CD4-positive, alpha-beta T cell treated with Interleukin-4 for 1 hour (primary cell): ENCODE data around the gene PKD2L1.

Experiments used
- DNase-seq, 2 donors: peaks; one replicate each; pipeline ENCODE4 v3.0.0-alpha.2; 2020 to 2022

Gene PKD2L1

DNA sequence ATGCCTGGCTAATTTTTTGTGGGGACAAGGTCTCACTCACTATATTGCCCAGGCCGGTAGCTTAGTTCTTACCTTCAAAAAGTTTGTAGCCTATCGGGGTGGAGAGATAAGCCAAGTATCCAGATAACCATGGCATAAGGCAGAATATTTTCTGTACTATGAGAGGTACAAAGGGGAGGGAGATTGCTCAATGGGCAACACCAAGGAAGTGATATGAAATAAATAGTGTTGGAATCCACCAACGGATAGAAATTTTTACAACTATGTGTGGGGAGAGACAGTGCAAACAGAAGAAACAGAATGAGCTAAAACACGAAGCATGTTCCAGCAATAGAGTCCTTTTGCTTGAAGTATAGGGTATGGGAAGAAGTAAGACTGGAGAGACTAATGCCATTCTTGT, 25.1 kb upstream of the PKD2L1 start:
- no peak for DNase-seq

DNA sequence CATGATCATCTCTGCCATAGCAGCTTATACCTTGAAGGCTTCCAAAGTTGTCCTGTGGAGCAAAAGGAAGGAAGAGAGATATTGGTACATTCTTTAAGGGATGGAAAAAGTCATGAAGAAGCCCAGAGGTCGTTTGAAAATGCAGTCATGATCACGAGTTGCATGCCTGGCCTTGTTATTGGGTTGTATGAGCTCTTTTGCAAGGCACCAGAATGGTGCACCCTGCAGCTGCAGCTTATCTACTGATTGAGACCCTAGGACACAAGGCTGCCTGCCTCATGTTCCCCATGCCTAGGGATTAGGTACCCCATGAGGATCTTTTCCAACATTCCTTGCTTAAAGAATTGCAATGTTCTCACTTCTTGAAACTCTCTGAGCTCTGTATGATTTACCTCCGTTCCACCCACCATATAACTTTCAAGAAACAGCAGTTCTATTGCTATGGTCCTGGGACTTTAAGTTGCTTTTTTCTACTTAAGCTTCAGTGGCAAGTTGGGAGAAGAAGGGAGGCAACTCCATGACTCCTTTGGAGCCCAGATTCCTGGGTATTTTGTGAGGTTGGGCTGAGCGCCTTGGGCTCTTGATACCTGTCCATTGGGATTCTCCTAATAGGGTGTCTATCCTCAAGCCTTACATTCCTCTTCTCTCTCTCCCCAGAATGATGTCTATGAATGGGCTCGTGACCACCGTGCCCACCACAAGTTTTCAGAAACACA, 23.9 kb upstream of the PKD2L1 start:
- DNase-seq: no peak

DNA sequence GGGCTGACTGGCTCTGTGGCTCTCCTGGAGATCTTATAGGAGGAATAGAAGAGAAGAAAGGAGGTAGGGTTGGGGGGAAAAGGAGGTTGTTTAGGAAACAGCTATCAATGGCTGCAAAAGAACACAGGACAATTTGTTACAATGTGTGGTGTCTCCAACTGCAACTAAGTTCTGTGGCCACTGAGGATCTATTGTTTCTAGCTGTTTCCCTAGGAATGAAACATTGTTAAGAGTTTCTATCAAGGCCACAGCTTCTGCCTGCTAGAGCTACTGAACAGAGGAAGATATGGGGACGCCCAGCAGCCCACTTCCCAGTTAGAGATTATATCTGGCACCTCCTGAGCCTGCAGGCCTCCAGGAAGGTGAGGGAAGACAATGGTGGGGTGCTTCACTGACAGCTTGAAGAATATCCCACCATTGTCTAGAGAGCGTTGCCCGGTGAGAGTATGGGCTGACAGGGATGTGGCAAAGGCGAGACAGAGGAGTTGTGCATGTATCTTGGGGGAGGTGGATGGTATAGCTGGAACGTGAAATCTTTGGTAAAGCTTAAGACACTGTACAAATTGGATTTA, 21.0 kb upstream of the PKD2L1 start:
- no peak for DNase-seq

DNA sequence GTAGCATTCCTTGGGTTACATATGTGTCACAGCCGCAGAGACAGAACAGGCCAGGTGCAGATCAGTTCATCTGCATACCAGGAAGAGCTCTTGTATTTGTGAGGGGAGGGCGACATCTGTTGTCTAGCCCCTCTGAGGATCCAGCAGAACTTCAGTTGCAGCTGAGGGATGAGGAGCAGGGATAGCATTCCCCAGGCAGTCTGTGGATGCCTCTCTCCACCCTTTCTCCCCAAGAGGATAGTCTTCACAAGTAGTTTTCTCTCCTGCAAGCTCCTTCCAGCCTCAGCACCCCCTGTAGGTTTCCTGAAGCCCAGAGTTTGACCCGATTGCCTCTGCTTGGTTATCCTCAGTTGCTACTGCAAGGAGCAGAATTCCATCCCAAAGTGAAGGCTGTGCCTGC, 19.6 kb upstream of the PKD2L1 start:
- DNase-seq: no peak

DNA sequence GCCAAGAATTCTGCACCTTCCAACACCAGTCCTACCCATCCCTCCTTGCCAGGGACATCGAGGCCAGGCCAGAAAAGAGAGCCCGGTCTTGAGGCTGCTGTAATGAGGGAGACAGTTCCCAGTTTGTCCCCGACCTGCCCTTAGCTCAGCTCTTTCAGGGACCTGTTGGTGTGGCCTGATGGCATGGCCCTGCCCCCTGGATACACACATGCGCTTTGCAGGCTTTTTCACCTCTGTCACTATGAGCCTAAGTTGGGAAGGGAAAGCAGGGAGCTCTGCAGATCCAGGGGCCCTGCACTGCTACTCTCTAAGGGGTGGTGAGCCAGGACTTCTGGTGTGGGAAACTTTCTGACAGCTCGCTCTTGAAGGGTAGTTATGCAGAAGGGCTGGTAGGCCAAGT, 19.1 kb upstream of the PKD2L1 start:
- DNase-seq: no peak

DNA sequence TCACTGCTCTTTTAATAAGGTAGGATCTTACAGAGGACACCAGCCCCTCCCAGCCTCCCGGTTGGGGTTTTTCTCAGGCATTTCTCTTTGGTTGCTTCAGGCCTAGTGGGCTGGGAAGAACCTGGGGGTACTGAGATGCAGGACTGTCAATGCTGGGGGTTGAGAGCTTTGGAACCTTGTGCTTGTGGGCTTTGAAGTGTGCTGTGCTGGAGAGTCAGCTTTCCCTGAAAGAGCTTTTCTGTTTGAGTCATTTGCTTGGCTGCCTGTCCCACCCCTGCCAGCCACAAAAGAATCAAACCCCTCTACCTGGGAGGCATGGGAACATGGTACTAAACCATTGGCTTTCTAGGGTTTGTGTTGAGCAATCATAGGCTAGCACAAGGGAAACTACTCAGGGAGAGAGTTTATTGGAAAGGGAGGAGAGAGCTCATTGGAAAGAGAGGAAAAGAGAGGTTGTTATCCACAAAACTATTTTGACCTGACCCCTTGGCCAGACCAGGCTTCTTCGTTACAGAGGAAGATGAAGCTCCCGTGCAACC, 18.4 kb upstream of the PKD2L1 start:
- DNase-seq: no peak

DNA sequence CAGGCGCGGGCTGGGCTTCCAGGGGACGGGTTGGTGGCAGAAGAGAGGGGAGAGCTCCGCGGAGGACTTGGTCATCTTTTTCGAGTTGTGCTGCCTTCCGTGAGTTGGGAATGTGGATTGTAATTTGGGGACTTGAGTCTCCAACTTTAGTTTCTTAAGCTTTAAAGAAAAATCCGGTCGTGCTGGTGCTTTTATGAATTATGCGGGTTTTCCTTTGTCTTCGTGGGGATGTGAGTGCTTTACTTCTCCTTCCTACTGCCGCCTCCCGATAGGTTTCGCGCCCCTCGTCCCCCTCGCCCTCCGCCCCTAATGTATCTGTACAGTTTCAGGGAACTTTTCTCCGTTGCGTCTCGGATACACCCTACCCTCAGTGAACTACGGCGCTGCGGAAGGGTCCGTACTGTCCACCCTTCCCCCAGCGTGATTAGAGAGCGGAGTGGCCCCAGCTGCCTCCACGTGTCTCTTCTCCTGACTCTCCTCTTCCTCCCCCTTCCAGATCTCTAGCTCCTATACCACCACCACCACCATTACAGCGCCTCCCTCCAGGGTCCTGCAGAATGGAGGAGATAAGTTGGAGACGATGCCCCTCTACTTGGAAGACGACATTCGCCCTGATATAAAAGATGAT, 17.7 kb upstream of the PKD2L1 start:
- no peak for DNase-seq

DNA sequence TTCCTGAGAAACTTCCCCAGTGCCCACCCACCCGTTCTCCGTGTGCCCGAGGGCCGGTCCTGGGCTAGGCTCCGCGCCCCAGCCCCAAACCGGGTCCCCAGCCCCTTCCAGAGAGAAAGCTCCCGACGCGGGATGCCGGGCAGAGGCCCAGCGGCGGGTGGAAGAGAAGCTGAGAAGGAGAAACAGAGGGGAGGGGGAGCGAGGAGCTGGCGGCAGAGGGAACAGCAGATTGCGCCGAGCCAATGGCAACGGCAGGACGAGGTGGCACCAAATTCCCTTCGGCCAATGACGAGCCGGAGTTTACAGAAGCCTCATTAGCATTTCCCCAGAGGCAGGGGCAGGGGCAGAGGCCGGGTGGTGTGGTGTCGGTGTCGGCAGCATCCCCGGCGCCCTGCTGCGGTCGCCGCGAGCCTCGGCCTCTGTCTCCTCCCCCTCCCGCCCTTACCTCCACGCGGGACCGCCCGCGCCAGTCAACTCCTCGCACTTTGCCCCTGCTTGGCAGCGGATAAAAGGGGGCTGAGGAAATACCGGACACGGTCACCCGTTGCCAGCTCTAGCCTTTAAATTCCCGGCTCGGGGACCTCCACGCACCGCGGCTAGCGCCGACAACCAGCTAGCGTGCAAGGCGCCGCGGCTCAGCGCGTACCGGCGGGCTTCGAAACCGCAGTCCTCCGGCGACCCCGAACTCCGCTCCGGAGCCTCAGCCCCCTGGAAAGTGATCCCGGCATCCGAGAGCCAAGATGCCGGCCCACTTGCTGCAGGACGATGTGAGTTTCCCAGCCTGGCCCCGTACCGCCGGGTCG, 16.9 kb upstream of the PKD2L1 start, which contains the start of gene SCD:
SCD (plus strand) TSS at position 469 of the 803 bp plus-strand sequence; CDS start at position 741, 272 bp downstream.
- peak; percentile 85 to 88 for DNase-seq

DNA sequence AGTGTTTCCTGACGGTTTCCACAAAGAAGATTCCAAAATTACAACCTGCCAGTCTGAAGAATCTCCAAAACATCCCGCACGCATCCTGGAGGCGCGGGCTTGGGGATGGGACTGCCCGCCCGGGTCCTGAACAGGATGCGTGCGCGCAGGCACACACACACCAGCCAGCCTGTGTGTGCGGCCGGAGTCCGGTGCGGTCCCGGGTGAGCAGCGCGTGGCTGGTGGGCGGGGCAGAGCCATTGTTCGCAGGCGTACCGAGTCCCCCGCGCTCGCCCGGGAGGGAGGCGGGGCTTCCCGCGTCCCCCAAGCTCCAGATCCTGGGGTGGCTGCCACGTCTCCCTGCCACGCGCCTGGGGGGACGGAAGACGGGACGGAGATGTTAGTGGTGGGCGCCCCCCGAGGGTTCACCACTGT, 16.3 kb upstream of the PKD2L1 start:
- peak; percentile 49 to 70 for DNase-seq

DNA sequence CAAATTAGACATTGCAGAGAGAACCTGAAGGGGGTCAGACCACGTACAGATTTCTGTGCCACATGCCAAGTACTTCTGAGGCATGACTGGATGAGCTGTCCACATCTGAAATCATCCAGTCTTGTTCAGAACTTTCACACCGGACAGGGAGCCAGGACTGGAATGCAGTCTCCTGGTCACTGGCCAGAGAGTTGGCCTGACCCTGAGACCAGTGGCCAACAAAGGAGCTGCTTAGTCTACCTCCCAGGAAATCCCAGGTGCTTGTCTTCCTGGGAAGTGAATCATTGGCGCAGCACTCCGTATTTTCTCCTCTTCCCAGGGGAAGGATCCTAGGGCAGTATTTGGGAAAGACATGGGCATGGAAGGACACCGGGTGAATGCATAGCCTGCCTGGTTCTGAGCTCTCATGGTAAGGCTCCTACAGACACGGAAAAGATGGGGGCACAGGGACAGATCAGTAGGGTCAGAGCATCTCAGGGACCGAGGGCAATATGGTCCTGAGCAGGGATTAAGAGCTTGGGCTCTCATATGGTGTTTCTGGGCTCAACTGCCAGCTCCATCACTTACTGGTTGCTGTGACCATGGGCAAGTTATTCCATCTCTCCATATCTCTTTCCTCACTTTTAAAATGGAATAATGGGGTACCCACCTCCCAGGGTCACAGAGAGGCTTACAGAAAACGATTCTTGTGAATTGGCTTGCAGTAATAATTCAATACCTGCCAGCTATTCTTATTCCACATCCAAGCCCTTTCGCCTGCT, 15.7 kb upstream of the PKD2L1 start:
- DNase-seq: no peak

DNA sequence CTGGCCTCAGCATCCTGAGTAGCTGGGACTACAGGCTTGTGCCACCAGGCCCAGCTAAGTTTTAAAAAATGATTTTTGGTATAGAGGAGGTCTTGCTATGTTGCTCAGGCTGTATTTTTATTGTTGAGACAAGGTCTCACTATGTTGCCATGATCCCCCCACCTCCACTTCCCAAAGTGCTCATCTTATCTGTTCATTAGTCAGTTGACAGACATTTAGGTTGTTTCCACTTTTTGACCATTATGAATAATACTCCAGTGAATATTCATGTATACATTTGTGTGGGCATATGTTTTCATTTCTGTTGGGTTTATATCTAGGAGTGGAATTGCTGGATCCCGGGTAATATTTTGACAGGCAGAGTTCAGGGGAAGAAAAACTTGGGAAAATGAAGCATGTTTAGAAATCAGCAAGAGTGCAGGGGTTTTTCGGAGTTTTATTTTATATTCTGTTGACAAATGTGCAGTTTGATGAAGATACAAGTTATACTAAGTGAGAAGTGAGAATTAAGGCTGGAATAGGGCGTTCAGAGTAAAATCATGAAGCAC, 14.3 kb upstream of the PKD2L1 start:
- no peak for DNase-seq

DNA sequence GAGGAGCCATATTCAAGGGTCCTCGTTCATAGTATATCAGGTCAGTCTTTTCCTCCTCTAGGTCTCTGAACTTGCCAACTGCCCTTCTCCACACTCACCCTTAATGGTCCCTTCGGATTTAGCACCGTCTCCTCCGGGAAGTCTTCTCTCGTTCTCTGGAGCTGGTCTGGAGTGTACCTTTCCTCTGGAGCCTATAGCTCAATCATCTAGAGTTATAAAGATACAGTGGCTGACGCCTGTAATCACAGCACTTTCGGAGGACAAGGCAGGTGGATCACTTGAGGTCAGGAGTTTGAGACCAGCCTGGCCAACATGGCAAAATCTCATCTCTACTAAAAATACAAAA, 12.6 kb upstream of the PKD2L1 start:
- DNase-seq: no peak

DNA sequence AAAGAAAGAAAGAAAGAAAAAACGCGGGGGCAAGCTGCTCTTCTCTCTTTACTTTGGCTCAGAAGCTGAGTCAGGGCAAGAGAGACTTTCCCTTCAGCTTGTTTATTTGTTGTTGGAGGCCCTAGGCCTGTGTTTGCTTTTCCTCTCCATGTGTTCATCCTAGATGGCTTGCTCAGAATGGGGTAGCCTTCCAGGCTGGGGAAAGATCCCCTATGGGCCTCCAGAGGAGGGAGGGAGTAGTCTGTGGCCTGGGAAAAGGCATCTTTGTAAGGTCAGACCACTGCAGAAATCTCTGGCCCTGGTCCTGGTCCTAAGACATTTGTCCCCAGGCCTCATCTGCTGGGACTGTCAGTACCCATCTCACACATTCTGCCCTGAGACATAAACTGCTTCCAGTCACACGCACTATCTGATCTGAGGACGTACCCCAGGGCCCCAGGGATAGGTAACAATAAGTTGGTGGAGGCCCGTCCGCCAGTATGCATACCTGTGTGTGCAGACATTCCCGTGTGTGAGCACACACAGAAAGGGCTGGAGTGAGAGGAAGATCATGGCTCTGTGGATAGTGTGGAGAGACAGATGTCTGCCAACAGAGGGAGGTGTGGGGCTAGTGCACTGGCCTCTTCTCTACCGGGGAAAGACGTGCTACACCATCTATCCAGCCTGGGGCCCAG, 12.1 kb upstream of the PKD2L1 start:
- peak; percentile 51 to 55 for DNase-seq

DNA sequence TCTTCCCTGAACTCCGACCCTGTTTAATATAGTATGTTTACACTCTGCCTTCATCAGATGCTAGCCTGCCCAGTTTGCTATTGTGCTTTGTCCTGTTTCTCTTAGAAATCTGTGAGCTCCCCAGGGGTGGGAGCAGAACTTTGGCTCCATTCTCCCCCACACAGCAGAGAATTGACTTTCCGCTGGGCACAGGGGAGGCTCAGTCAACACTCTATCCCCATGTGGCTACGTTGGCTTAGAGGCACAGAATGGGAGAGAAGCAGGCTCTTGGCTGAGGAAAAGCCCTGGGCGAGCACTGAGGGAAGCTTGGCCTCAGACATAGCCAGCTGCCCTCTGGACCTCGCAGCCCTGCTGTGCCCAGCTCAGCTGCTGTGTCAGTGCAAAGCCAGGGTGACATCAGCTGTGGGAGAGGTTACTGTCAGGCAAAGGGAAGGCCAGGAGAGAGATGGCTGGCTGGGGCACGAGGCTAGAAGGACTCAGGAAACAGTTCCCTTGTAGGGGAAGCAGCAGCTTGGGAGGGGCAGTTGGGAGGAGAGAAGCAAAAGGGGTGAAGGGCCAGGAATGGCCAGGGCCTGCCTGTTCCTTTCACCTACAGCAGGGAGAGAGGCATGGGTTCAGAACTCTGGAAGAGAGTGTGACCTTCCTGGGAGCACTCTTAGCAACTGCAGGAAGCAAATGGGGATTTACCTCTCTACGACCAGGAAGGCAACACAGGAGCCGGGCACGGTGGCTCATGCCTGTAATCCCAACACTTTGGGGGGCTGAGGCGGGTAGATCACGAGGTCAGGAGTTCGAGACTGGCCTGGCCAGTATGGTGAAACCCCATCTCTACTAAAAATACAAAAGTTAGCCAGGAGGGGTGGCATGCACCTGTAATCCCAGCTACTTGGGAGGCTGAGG, 11.2 kb upstream of the PKD2L1 start:
- DNase-seq: no peak

DNA sequence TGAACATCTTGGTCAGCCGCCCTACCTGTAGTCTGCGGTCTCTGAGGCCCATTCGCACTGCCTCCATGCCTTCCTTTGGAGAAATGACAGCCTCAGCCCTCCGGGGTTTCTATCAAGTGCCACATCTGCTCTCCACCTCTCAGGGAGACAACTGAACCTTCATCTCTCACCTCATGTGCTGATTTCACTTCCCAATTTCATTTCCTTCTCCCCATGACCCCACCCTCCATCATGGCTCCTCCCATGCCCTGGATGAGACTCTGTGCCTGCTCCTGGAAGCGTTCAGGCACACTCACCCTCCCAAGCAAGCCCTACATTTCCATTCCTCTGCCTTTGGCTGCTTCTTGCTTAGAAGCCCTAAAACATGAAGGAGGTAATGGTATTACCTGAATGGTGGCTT, 9.2 kb upstream of the PKD2L1 start:
- DNase-seq: peak in 1 of 2 donors; percentile 42

DNA sequence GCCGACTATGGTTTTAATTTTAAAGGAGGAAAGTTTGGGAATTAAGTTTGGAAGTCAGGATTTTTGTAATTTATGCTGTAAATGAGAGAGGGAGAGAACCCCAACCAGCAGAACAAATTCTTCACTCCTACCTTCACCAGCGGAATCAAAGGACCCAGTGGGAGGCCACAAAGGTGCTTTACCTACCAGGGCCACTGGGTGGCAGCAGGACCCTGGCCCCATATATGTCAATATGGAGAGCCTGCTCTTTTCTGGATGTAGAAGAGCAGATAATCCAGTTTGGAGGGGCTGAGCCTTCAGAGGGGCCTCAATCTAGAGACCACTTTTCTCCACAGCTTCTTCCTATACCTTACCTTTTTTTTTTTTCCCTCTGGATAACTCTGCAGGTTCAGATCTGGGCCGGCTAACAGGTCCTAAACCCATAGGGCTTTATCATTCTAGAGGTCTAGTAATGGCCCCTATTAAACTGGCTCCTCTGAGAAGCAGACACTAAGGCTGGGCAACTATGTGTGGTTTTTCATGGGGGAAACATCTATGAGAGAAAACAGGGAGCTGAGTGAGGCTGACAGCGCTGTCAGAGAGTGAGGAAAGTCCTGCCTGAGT, 8.5 kb upstream of the PKD2L1 start:
- DNase-seq: peak; percentile 78 to 79

DNA sequence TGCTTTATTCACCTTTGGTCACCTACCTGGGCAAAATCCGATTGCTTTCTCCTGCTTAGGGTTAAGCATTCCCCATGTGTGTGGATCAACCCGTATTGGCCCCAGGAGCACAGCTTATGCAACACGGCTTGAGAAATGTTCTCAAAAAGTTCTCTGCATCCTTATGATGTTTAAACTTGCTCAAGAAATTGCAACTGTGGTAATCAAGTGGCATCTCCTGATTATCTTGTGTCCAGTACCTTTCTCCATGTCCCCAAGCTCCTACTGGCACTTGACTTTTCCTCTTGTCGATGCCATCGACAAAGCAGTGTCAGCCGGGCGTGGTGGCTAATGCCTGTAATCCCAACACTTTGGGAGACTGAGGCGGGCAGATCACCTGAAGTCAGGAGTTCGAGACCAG, 4.7 kb upstream of the PKD2L1 start:
- no peak for DNase-seq

DNA sequence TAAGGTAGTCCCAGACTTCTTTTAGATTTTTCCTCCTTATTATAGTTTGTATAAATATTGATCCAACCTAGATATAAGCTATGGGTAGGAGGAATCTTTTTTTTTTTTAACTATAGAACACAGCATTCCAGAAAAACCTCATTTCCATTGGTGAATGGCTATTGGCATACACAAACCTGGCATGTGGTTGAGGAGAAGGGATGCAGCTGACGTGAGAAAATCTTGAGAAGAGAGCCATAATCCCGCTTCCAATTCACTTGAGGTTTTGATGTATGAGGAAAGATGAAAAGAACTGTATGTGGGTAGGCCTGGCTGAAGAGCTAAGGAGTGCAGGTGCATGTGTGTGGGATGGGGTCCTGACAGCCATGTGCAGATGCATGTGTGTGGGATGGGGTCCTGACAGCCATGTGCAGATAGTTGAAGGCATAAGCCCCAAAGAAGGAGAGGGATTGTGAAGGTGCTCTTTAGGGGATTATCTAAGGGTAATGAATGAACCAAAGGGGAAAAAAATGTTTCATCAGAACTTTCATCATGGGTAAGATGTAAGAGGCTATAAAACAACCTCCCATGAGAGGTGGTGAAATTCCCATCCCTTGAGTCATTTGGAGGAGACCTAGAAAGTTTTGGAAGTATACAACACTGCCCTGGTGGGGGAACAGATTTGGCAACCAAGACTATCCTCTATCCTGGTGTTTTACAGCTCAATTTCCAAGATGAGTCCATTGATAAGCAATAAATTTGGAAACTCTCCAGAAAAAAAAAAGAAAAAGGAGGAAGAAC, 3.8 kb upstream of the PKD2L1 start:
- DNase-seq: no peak

DNA sequence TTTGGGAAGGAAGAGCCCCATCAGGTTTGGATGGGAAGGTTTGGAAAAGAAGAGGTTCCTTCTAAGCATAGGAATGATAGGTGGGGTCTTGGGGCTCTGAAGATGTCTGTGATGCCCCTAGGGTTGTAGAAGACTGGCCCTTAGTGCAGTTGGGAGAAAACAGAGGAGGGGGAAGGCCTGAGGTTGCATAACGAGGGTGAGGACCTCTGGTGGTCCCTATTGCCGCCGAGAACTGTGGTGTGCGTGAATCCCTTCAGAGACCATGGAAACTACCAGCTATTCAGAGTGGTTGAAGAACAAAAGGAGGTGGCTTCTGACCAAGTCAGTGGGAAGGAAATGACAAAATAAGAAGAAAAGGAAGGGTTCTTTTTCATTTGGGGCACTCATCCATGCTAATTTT, 3.1 kb upstream of the PKD2L1 start:
- DNase-seq: no peak
